Osteocyte (in vitro differentiated cells): Measurements from ENCODE around the gene NFE2L3. TPM values are rescaled to one million over a fixed set of nuclear protein-coding genes. Genes with fewer than 3 reads are reported as not detected.

Experiments used
- DNase-seq: peaks from one replicate; pipeline ENCODE4 v3.0.0; 2021; ENCODE audit warnings: mixed read lengths; ENCODE audit not compliant: unreplicated experiment; ENCODE audit errors: extremely low spot score
- H3K27ac Mint-ChIP-seq: one replicate; pipeline ENCODE4 v1.8.0; 2021; ENCODE audit warnings: mild to moderate bottlenecking, mixed read lengths; ENCODE audit not compliant: unreplicated experiment
- H3K27me3 Mint-ChIP-seq: one replicate; pipeline ENCODE4 v1.8.0; 2021; ENCODE audit warnings: mixed read lengths; ENCODE audit not compliant: unreplicated experiment
- H3K36me3 Mint-ChIP-seq: one replicate; pipeline ENCODE4 v1.8.0; 2021; ENCODE audit warnings: mixed read lengths; ENCODE audit not compliant: unreplicated experiment
- H3K4me1 Mint-ChIP-seq: one replicate; pipeline ENCODE4 v1.8.0; 2021; ENCODE audit warnings: mixed read lengths; ENCODE audit not compliant: unreplicated experiment
- H3K4me3 Mint-ChIP-seq: one replicate; pipeline ENCODE4 v1.8.0; 2021; ENCODE audit warnings: mild to moderate bottlenecking, moderate library complexity, mixed read lengths; ENCODE audit not compliant: unreplicated experiment
- H3K9me3 Mint-ChIP-seq: one replicate; pipeline ENCODE4 v1.8.0; 2021; ENCODE audit warnings: mixed read lengths; ENCODE audit not compliant: unreplicated experiment
- total RNA-seq: library from RNA; stranded (reverse); gene quantifications from 2 replicates; pipeline ENCODE4 v1.2.1, GENCODE V29; 2021
- TF ChIP-seq, protein P1 (sequence below): fragments of 200-600 bp; sonication (generic); IDR thresholded peaks from 2 replicates; pipeline ENCODE4 v1.5.0; 2021; ENCODE audit warnings: antibody characterized with exemption, mild to moderate bottlenecking, moderate library complexity

NFE2L3 gene
- total RNA-seq, 1 donor from 2014 or later, result 0.78 TPM

DNA sequence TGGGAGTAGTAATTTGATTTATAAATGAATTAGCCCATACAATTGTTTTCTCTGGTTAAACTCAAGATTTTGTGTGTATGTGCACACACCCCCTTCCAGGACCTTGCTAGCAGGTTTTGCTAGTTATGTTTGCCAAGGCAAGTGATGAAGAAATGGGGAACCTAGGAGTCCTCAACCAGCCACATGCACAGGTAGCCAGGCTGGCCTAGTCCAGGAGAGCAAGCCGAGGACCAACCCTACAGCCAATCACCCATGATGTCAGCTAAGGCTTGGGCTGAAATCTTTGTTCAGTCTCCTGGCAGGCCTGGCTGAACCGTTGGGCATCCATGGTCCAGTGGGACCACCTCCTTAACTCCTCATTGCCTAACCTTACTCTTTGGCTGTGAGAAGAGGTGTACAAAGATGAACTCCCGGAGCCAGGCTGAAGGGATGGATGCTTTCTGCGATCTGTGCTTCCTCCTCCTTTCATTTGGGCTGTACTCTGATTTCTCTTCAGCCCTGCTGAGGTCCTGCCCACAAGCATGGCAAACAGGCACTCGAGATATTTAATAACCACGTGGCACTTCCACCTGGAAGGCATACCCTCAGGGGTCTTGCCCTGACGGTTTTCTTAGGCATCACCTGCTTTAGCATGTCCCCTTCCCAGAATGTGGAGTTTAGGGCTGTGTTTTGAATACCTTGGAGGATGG lies 26.4 kb downstream of the NFE2L3 start:
- Mint-ChIP-seq H3K27me3 (peaks cover 9% of the 10 kb centered on the region), H3K9me3 (no peaks in the 10 kb centered on the region), H3K4me1 (peaks cover 3% of the 10 kb centered on the region), H3K27ac (no peak overlapping the region), H3K36me3 (no peaks in the 10 kb centered on the region), H3K4me3 (no peak overlapping the region)
- DNase-seq, result no peak
- TF ChIP-seq, protein P1, sequence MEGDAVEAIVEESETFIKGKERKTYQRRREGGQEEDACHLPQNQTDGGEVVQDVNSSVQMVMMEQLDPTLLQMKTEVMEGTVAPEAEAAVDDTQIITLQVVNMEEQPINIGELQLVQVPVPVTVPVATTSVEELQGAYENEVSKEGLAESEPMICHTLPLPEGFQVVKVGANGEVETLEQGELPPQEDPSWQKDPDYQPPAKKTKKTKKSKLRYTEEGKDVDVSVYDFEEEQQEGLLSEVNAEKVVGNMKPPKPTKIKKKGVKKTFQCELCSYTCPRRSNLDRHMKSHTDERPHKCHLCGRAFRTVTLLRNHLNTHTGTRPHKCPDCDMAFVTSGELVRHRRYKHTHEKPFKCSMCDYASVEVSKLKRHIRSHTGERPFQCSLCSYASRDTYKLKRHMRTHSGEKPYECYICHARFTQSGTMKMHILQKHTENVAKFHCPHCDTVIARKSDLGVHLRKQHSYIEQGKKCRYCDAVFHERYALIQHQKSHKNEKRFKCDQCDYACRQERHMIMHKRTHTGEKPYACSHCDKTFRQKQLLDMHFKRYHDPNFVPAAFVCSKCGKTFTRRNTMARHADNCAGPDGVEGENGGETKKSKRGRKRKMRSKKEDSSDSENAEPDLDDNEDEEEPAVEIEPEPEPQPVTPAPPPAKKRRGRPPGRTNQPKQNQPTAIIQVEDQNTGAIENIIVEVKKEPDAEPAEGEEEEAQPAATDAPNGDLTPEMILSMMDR, result no peak

DNA sequence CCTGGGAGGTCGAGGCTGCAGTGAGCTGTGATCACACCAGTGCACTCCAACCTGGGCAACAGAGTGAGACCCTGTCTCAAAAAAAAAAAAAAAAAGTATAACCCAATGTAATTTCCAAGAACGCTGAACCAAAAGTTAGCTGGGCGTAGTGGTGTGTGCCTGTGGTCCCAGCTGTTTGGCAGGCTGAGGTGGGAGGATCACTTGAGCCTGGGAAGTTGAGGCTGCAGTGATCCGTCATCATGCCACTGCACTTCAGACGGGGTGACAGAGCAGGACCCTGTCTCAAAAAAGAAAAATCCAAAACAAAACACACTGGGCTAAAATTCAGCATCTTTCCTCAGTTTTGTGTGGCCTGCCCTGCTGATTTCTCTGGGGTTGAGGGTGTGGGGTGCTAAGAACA lies 27.4 kb downstream of the NFE2L3 start:
- no peak for DNase-seq
- no peaks in the 10 kb centered on the region for H3K27me3 Mint-ChIP-seq
- TF ChIP-seq, protein P1, result no peak
- H3K27ac Mint-ChIP-seq, result no peak overlapping the region
- H3K36me3 Mint-ChIP-seq, result no peaks in the 10 kb centered on the region
- peaks cover 6% of the 10 kb centered on the region for H3K4me1 Mint-ChIP-seq
- H3K9me3 Mint-ChIP-seq, result no peaks in the 10 kb centered on the region
- H3K4me3 Mint-ChIP-seq, result no peak overlapping the region

DNA sequence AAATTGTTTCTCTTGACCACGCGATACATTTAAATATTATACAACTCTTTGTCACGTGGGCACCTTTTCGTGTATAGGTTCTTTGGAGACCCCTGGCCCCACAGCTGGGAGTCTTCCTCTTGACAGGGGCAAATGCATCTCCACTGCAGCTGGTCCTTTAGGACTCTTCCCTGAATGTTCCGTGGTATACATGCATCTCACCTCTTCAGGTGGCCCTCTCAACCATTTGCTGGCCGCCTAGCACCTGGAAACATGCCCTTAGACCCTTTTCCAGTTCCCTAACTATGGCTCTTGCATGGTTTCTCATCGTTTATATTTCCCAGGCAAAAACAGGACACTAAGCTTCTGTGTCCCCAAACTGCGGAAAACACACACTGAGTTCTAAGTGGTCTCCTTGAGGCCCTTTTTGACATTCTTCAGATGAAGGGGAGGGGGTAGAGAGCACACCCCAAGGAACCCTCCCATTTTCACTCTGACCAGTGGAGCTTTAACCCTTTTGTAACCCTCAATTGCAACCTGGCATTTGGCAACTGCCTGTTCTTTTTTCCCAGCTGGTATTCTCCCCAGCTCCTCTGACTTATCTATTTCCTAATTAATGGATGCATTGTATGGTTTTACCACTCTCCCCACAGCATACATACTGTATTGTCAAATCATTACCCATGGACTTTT lies 28.0 kb downstream of the NFE2L3 start:
- Mint-ChIP-seq H3K4me3 (no peak overlapping the region), H3K4me1 (peaks cover 9% of the 10 kb centered on the region), H3K27ac (no peak overlapping the region), H3K27me3 (no peaks in the 10 kb centered on the region), H3K36me3 (peaks cover 3% of the 10 kb centered on the region), H3K9me3 (no peaks in the 10 kb centered on the region)
- TF ChIP-seq, protein P1, result no peak
- DNase-seq, result no peak

DNA sequence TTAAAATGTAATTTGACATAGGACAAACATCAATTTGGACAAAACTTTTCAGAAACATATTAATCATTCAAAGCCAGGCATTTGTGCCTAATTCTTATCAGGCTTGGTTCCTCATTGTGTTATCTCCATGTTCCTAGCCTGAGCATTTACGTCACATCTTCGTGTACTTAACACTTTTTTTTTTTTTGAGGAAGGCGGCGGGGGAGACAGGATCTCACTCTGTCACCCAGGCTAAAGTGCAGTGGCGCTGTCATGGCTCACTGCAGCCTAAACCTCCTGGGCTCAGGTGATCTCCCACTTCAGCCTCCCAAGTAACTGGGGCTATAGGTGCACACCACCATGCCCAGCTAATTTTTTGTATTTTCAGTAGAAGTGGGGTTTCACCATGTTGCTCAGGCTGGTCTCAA lies 28.8 kb downstream of the NFE2L3 start:
- Mint-ChIP-seq H3K27ac (no peak overlapping the region), H3K9me3 (no peaks in the 10 kb centered on the region), H3K27me3 (no peaks in the 10 kb centered on the region), H3K4me1 (peaks cover 13% of the 10 kb centered on the region), H3K36me3 (peaks cover 12% of the 10 kb centered on the region), H3K4me3 (no peak overlapping the region)
- DNase-seq, result no peak
- TF ChIP-seq, protein P1, result no peak

DNA sequence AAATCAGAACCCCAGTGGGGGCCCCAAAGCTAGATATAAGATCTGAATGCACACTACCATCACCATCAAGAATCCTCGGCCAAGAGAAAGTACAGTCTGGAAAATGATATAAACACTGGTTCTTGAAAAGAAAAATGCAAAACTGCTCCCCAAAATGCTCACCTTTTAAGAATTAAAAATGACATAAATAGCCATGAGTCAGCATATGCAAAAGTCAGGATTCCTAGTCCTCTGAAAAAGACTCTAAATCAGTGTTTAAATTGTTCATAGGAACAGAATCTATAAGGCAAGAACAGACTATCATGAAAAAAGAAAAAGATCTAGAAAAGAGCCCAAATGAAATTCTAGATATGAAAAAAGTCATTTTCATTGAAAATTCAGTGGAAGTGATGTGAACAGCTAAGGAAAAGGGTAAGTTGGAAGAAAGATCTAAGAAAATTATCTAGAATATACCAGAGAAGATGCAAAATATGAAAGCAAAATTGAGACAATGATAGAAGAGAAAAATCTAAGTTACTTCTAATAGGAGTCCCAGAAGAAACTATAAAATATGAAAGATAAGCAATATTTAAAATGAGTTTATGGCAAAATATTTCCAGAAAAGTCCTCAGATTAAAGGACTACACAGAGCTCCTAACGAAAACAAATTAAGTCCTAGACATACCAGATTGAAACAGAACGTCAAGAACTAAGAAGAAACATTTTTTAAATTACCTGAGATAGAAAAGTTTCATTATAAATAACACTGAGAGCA lies 29.7 kb downstream of the NFE2L3 start:
- Mint-ChIP-seq H3K36me3 (peaks cover 15% of the 10 kb centered on the region), H3K27me3 (no peaks in the 10 kb centered on the region), H3K27ac (peak overlapping the region; percentile 40), H3K4me1 (peaks cover 15% of the 10 kb centered on the region), H3K4me3 (no peak overlapping the region), H3K9me3 (no peaks in the 10 kb centered on the region)
- TF ChIP-seq, protein P1, result no peak
- no peak for DNase-seq
